ENCODE data around the gene UBL4B. TPM values are rescaled to one million over a fixed set of nuclear protein-coding genes. Genes with fewer than 3 reads are reported as not detected.

Gene UBL4B
- total and polyA plus RNA-seq, 2 experiments from 2014 or later = not detected

DNA sequence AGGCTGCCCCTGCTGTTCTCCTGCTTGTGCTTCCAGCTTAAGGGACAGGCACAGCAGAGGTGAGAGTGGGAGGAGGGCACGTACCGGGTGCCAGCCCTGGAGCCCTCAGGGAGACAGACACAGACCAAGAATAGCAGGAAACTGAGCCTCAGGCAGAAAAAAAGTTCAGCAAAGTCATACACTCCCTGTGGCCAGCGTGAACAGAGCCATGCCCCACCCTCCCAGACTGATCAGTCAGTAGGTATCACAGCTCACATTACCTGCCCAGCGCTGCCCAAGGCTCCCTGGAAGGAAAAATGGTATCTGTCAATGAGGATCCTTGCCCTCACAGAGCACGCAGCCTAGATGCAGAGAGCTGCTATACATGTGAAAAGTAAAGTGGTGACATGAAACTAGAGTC, 1.3 kb downstream of the UBL4B start:
- no peaks in the 10 kb centered on the region for H4K20me1 ChIP-seq (ENCODE audit: insufficient read depth, poor library complexity, severe bottlenecking)
- H3K4me2 ChIP-seq = no peak overlapping the region
- no peak overlapping the region for H3K27ac ChIP-seq
- no peaks in the 10 kb centered on the region for H3K36me3 ChIP-seq (replicated peaks; ENCODE audit: insufficient read depth, low read depth)
- WGBS (ENCODE audit: low lambda C conversion rate, missing lambda C conversion rate) = 74% methylated on average over 5 of the region's 5 CpGs
- H2AFZ ChIP-seq = no peak overlapping the region
- no peaks in the 10 kb centered on the region for H3K79me2 ChIP-seq
- no peaks in the 10 kb centered on the region for H3K9me2 ChIP-seq (replicated peaks; ENCODE audit: insufficient read depth)
- no peak for DNase-seq (ENCODE audit: low spot score)
- no peaks in the 10 kb centered on the region for H3K9me3 ChIP-seq (ENCODE audit: low read depth)
- H3K4me3 ChIP-seq = no peak overlapping the region
- TF ChIP-seq EZH2phosphoT487 (IDR thresholded peaks at IDR 0.05; ENCODE audit: low read depth, severe bottlenecking, unreplicated experiment) (no peak), EZH2 (IDR thresholded peaks at IDR 0.05; ENCODE audit: borderline replicate concordance) (no peak)
- TF ChIP-seq, protein P1, sequence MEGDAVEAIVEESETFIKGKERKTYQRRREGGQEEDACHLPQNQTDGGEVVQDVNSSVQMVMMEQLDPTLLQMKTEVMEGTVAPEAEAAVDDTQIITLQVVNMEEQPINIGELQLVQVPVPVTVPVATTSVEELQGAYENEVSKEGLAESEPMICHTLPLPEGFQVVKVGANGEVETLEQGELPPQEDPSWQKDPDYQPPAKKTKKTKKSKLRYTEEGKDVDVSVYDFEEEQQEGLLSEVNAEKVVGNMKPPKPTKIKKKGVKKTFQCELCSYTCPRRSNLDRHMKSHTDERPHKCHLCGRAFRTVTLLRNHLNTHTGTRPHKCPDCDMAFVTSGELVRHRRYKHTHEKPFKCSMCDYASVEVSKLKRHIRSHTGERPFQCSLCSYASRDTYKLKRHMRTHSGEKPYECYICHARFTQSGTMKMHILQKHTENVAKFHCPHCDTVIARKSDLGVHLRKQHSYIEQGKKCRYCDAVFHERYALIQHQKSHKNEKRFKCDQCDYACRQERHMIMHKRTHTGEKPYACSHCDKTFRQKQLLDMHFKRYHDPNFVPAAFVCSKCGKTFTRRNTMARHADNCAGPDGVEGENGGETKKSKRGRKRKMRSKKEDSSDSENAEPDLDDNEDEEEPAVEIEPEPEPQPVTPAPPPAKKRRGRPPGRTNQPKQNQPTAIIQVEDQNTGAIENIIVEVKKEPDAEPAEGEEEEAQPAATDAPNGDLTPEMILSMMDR (IDR thresholded peaks at IDR 0.05; ENCODE audit: poor library complexity) = no peak
- peaks cover 6% of the 10 kb centered on the region for H3K27me3 ChIP-seq
- H3K4me1 ChIP-seq (ENCODE audit: insufficient read depth) = no peaks in the 10 kb centered on the region

DNA sequence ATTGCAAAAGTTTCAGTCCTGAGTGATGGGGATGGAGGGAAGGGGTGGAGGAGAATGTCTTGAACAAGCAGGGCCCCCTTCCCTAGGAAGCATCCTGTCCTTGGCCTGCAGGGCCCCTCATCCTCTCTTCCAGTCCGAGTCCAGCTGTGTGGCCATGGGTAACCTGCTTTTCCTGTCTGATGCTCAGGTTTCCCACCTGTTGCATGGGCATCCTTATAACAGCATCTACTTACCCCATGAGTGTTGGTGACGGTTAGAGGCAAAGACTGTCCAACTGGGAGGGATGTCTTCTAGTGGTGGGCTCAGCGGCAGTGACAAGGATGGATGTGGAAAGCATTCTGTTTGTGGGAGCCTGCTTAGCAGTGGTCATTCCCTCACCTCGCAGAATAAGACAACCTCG, 1.9 kb downstream of the UBL4B start:
- H3K4me3 ChIP-seq = no peak overlapping the region
- no peaks in the 10 kb centered on the region for H4K20me1 ChIP-seq (ENCODE audit: insufficient read depth, poor library complexity, severe bottlenecking)
- TF ChIP-seq EZH2 (IDR thresholded peaks at IDR 0.05; ENCODE audit: borderline replicate concordance) (no peak), EZH2phosphoT487 (IDR thresholded peaks at IDR 0.05; ENCODE audit: low read depth, severe bottlenecking, unreplicated experiment) (no peak)
- TF ChIP-seq, protein P1 (IDR thresholded peaks at IDR 0.05; ENCODE audit: poor library complexity) = no peak
- no peaks in the 10 kb centered on the region for H3K9me3 ChIP-seq (ENCODE audit: low read depth)
- H2AFZ ChIP-seq = no peak overlapping the region
- H3K4me1 ChIP-seq (ENCODE audit: insufficient read depth) = no peaks in the 10 kb centered on the region
- peaks cover 6% of the 10 kb centered on the region for H3K27me3 ChIP-seq
- H3K4me2 ChIP-seq = no peak overlapping the region
- H3K79me2 ChIP-seq = no peaks in the 10 kb centered on the region
- H3K9me2 ChIP-seq (replicated peaks; ENCODE audit: insufficient read depth) = no peaks in the 10 kb centered on the region
- H3K36me3 ChIP-seq (replicated peaks; ENCODE audit: insufficient read depth, low read depth) = no peaks in the 10 kb centered on the region
- no peak for DNase-seq (ENCODE audit: low spot score)
- WGBS (ENCODE audit: low lambda C conversion rate, missing lambda C conversion rate) = 79% methylated on average over 5 of the region's 5 CpGs
- H3K27ac ChIP-seq = no peak overlapping the region

DNA sequence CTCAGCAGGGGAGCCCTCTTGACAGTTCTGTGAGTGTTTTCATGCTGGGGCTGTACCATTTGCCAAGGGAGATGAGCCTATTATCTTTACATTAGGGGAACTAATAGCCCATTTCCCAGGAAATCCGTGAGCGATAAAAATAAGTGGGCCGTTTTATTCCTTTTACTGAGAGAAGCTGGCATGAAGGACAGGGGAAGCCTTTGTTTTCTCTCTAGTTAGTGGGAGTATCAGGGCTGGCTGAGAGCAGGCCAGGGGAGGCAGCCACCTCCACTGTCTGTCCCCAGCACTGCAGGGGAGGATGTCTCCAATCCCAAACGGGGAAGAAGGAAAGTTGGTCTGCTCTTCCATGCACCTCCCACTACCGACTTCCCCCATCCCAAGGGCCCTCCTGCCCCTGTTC, 2.5 kb downstream of the UBL4B start:
- no peaks in the 10 kb centered on the region for H3K4me1 ChIP-seq (ENCODE audit: insufficient read depth)
- no peaks in the 10 kb centered on the region for H3K79me2 ChIP-seq
- H2AFZ ChIP-seq = no peak overlapping the region
- TF ChIP-seq EZH2phosphoT487 (IDR thresholded peaks at IDR 0.05; ENCODE audit: low read depth, severe bottlenecking, unreplicated experiment) = no peak
- TF ChIP-seq EZH2 (IDR thresholded peaks at IDR 0.05; ENCODE audit: borderline replicate concordance) = no peak
- TF ChIP-seq, protein P1 (IDR thresholded peaks at IDR 0.05; ENCODE audit: poor library complexity) = no peak
- peaks cover 6% of the 10 kb centered on the region for H3K27me3 ChIP-seq
- WGBS (ENCODE audit: low lambda C conversion rate, missing lambda C conversion rate) = 62% methylated on average over 5 of the region's 5 CpGs
- no peak overlapping the region for H3K4me3 ChIP-seq
- H4K20me1 ChIP-seq (ENCODE audit: insufficient read depth, poor library complexity, severe bottlenecking) = no peaks in the 10 kb centered on the region
- H3K27ac ChIP-seq = no peak overlapping the region
- H3K9me3 ChIP-seq (ENCODE audit: low read depth) = no peaks in the 10 kb centered on the region
- no peak overlapping the region for H3K4me2 ChIP-seq
- no peaks in the 10 kb centered on the region for H3K9me2 ChIP-seq (replicated peaks; ENCODE audit: insufficient read depth)
- DNase-seq (ENCODE audit: low spot score) = no peak
- H3K36me3 ChIP-seq (replicated peaks; ENCODE audit: insufficient read depth, low read depth) = no peaks in the 10 kb centered on the region
